HG03064 (cell line): ENCODE measurements around the gene BEST3.

Experiments used
- ATAC-seq: cut with Tn5 transposase; IDR thresholded peaks from one replicate; pipeline ENCODE4 v1.9.1; 2021; ENCODE audit warnings: low read depth; ENCODE audit not compliant: unreplicated experiment

Gene BEST3

DNA sequence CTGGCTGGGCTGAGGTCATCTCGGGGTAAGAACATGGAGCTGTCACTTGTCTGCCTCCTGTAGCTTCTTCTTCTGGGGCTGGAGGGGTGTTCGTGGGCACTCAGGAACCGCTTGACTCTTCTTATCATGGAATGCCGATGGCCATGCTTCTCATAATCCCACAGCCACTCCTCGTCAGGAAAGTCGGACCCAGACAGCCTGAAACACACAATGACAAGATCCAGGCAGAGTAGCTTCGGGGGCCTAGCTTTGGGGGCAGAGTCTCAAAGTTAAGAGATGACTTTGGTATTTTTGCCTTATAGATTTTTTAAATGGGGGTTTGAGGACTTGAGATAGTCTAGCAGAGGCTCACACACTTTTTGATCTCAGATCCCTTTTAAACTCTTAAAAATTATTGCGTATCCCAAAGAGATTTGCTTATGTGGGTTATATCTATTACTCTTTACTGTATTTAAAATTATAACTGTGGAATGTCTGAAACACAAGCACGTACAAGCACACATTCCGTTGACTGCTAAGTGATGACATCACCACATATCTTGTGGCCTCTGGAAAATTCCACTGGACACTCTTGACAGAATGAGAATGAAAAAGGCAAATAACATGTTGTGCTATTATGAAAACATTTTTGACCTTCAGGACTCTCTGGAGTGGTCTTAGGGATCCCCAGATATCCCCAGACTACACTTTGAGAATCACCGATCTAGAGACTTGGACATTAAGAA lies 43.3 kb downstream of the BEST3 start:
- ATAC-seq: no peak

DNA sequence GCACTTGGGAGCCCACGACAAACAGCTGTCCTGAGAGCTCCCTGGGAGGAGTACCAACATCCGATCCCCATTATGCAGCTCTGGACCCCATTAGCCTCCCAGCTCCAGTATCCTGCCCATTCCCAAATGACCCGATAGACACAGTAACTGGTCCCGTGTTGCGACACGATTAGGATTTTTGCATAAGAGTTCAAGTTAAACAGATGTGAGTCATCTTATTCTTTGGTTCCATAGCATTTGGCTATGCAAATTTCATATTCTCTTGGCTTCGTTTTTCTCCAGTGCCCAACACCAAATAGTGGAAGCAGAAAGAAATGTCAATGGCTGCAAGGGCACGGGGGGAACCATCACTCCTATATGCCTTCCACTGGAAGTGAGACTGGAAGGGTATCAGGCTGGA lies 45.4 kb downstream of the BEST3 start:
- ATAC-seq: no peak

DNA sequence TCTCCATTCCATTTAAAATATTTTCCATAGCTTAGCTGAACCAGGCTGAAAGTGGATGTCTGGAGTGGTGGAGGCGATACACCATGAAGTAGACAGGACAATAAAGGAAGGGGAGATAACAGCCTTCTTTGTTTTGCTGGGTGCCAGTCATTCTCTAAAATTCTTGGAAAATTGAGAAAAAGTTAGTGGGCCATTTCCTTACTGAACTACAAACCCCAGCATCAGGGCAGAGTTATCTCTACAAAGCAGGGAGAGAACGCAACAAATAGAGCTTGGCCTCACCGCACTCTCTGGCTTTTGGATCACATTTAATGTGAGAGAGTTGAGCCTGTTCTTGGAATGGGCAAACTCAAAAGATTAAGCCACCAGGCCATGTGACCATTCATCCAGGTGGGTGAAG lies 47.2 kb downstream of the BEST3 start:
- ATAC-seq: no peak

DNA sequence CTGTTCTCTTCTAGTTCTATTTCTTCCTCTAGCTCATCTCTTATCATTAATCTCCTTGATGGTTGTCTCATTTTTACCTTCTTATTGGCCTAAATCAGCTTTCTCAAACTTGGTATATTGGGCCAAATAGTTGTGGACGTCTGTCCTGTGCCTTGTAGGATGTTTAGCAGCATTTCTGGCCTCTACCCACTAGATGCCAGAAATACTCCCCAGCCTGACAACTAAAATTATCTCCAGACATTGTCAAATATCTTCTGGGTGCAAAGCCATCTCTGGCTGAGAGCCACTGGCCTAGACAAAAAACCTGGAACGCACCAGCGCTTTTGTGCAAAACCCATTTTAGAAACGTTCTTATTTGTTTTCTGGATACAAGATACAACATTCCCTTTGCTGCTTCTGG lies 49.6 kb downstream of the BEST3 start:
- ATAC-seq: no peak

DNA sequence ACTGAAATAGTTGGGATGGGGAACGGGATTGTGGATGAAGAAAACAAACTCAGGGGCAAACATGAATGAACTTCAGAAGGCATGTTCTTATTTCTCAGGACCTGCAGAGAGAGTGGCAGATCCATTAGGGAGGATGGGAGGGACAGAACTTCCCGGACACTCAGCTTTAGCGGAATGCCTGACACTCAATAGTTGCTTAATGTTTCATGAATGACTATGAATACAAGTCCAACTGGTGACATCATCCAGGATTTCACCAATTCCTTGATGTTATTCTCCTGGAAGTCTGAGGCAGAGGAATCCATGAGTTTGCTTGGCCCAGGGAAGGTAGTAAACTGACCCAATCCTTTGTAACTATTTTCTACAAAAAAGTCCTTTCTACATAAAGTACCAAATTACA lies 50.6 kb downstream of the BEST3 start:
- ATAC-seq: no peak

DNA sequence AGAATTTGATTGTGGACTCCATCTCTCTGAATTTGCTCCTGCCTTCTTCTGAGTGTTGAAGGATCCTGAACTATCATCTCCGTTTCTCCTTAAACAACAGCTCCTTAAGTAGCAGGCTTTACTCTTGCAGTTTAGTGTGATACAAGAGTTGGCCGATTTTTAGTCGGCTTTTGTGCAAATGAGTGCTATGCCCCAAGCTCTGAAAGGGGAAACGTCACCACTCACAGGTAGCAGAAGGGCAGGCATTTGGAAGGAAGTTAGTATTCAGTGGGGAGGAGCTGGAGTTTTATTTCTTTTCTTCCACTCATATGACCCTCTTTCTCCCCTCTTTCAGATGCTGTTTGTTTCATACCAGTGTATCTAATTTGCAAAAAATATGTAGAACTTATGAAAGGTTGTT lies 51.9 kb downstream of the BEST3 start:
- no peak for ATAC-seq

DNA sequence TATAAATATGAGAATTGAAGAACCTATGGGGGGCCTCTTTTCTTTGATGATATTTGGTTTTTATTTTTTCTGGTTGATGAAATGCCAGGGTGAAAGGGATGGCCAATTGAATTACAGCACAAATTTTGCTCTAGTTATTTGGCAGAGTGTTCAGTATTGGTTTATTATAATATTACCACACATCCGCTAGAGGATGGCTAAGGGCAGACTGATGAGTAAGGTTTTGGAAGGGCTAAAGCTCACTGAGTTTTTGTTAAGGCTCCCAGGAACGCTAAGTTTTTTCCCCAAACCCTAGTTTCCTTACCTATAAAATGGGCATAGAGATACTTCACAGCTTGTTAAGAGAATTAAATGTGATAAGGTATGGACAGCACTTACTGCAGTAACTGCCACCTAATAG lies 54.1 kb downstream of the BEST3 start:
- no peak for ATAC-seq

DNA sequence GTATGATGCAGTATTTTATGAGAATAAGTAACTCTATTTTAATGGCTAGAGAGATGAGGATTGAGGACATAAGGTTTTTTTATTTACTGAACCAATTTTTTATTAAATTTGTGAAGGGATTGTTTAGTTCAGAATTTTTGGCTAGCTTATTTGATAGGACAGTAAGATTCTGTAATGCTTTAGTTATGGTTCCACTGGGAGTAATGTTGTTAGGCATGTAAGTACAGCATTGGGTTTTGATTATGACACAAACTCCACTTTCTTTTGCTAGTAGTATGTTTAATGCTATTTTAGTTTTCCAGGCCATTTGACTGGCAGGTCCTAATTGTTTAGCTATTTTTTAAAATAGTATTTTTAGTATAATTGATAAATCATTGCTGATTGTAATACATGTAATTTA lies 54.6 kb downstream of the BEST3 start:
- no peak for ATAC-seq

DNA sequence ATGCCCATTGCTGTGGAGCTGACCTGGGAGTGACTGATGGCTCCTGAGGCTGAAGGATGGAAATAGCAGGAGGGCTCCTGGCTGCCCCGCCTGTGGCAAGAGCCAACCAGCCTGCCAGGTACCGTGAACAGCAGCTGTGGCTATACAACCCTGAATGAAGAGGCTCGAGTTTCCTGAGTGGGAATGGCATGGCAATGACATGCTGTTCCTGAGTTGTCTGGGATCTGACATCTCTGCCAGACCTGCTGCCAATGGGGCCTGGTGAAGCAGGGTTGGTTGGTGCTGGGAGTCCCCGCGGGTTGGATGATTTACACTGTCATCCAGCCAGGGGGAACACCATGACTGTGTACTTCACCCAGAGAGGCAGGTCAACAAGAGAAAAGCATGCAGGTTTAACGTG lies 56.6 kb downstream of the BEST3 start:
- no peak for ATAC-seq

DNA sequence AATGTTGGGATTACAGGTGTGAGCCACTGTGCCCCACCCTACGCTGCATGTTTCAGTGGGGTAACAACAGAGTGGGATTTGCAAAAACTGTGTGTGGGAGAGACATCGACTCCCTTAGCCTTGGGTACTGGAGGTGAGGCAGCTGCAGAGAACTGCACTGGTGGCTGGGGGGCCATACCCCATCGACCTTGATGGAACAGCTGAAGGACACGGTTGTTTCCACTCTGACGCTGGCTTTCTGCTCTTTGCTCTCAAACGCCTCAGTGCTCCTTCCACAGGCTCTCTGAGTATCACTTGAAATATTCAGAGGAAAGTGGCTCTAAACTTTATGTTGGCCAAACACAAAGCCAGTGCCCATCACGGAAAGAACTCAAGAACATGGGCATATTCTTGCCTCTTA lies 57.6 kb downstream of the BEST3 start:
- ATAC-seq: no peak

DNA sequence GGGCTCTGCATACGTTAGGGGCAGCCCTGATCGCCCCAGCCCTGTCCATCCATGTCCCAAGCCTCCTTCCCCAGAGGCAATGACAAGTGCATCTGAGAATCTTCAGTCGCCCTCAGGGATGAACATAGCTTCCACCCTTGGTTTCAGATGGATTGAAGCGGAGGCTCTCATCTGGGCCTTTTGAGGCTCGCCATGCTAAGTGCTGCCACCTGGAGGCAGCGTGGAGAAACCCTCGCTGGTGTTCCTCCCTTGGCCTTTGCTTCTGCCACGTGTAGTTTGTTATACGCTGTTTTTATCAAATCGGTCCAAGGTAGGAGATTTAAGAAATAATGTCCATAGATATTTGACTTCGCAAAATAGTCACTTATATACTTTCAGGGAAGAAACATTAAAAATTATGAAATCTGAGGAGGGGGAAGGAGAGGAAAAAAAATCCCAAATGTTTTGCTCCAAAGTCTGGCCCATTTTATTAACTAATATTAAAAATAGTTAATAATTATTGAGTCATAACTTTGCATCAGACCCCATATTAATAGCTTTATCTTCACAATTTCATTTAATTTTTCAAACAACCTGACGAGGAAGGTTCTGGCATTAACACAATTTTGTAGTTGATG lies 59.6 kb downstream of the BEST3 start:
- no peak for ATAC-seq

DNA sequence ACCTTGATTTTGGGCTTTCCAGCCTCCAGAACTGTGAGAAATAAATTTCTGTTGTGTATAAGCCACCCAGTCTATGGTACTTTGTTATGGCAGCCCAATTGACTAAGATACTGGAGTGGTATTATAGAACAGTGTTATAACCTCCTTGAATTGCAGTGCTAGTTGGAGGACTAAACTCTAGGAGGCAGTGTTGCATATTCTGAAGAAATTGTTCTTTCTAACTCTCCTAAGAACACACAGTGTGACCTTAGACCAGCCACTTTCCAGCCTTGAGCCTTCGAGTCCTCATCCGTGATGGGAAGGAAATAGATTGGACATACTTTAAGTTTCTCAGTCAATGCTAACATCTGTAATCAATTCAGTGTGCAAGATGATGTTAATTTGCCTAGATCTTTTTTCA lies 66.0 kb downstream of the BEST3 start:
- no peak for ATAC-seq

DNA sequence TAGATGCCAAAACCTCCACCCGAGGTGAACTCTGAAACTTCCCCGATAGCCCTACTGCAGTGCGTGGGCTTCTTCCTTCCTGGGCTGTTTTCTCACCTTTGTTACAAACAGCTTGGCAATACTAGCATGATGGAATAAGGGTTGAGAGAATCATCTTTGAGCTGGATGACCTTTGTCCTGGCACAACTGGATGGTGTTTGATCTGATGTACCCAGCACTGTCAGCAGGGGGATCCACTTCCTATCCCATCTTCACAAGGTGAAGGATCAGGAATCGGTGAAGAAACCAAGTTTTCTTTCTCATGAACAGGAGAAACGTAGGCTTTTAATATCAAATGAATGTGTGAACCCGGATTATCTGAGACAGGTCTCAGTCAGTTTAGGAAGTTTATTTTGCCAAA lies 68.9 kb downstream of the BEST3 start:
- ATAC-seq: no peak

DNA sequence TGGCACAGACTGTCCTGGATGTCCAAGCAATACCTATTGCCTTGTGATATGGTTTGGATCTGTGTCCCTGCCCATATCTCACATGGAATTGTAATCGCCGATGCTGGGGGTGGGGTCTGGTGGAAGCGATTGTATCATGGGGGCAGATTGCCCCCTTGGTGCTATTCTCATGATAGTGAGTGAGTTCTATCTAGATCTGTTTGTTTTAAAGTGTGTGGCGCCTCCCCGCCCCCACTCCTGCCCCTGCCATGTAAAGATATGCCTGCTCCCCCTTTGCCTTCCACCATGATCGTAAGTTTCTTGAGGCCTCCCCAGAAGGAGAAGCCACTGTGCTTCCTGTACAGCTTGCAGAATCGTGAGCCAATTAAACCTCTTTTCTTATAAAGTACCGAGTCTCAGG lies 71.6 kb downstream of the BEST3 start:
- no peak for ATAC-seq

DNA sequence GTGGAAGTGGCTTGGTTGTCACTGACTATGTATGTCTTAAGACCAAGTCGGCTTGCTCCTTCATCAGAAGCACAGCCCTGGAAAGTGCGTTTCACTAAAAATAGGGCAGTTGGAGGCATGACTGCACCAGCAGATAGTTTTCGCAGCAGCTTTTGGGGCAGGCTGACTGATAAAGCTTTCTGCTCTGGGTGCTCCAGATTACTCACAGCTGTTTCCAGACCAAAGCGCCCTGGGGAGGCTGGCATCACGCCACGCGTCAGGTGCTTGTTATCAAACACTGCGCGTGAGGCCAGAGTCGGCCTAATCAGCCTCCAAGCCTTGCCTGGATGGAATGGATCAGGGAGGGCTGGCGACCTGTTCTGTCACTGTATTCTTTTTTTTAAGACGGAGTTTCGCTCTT lies 75.1 kb downstream of the BEST3 start:
- no peak for ATAC-seq

DNA sequence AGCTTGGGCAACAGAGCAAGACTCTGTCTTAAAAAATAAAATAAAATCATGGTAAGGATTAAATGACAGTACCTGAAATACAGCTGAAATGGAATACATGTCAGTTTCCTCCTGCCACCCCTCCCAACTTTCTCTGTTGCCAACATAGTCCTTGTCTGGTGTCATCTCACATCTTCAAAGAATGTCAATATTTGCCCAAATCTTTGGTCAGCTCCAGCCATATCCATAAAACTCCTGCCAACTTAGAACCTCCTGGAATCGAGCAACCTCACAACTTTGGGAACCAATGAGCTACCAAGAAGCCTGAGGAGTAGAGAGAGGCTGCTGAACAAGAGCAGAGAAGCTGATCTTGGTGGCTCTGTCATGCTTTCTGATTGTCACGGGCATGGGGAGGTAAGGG lies 77.6 kb downstream of the BEST3 start:
- ATAC-seq: no peak

DNA sequence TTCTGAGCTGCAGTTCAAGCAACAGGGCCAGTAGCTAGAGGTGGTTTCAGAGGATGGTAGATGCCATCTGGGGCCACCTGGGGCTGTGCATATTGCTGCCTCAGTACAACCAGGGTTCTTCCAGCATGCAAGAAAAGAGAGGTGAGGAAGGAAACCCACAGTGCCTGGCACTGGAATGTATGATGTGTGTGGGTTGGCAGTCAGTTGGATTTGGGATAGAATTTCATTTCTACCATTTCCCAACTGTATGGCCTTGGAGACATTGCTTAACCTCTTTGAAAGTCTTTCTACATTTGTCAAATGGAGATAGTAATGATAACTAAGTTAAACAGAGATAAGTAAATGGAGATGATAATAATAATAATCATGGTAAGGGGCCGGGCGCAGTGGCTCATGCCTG lies 78.2 kb downstream of the BEST3 start:
- ATAC-seq: no peak

DNA sequence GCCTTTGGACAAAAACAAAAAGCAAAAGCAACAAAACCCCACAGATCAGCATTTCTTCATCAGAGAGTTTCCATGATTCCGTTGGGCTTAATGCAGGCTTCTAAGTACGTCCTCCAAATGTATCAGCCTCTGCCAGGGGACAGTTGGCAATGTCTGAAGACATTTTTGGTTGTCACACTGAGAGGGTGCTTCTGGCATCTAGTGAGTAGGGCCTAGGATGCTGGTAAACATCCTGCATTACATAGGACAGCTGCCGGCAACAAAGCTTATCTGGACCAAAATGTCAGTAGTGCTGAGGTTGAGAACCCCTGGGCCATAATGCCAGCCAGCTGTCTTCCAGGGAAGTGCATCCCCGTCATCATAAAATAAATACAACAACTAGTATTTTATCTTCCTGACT lies 79.0 kb downstream of the BEST3 start:
- ATAC-seq: no peak

DNA sequence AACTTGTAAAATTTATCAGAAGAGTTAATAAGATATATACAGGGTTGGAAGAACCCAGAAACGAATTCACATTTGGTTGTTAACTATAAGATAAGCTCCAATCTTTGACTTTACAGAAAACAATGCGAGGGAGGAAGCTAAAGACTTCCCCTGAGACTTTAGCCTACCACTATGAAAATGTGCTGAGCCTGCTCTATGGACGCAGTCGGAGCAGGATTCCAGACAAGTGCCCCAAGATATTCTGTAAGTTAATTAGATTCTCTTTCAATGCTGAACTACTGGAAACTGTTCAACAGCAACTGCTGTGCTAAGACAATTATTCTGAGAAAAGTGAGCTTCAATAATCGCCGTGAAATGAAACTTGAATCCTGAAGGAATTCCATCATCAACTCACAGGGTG lies 80.1 kb downstream of the BEST3 start:
- no peak for ATAC-seq

DNA sequence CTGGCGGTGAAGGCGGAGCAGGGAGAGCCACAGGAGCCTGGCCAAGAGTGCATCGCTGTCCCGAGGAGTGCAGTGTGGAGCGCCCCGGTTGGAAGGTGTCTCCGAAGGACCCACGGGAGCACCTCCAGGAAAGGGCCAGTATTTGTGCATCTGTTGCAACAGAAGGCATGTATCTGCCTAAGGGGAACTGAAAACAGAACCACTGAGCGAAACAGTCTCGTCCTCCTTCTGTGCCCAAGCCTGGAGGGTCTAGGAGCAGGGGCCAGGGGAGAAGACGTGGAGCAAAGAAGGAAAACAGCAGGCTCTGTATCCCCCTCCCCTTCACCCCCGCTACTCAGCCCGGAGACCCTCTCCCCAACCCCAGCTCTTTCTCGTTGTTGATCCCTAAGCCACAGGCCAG lies 83.1 kb downstream of the BEST3 start:
- ATAC-seq: no peak

DNA sequence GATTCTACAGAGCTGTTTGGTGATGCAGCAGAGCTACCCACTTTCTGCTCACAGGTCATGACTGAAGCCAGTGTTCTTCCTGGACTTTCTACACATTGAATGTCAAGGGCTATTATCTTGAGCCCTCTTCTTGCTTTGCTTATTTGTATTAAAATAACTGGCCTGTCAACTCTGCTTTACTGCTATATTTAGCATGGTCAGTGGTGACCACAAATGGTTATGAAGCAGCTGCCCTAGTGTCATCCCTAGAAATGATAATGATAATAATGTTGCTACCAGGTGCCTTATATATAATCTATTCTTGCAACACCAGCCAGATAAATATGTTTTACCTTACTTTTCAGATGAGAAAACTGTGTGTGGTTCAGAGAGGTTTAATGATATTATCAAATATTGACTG lies 85.8 kb downstream of the BEST3 start:
- ATAC-seq: no peak

DNA sequence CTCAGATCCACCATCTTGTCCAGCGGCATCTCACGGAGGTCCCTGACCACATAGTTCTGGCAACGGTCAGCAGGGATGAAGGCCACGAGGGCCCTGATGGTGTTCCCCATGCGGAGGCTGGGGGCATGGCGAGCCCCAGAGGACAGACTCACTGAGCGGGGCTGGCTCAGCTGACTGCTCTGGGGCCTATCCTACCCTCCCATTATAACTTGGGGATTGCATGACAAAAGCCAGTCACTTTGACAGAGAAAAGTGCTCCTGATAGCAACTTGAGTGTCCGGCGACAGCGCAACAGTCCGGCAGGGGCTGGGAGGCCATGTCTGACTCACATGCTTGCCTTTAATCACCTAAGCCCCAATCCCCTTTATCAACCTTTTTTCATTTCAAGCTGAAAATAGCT lies 88.4 kb downstream of the BEST3 start, which contains the start of gene LRRC10:
TSS of gene LRRC10 (minus strand) at position 179 of the 400 bp plus-strand sequence. CDS start at position 110, 69 bp downstream.
- no peak for ATAC-seq

DNA sequence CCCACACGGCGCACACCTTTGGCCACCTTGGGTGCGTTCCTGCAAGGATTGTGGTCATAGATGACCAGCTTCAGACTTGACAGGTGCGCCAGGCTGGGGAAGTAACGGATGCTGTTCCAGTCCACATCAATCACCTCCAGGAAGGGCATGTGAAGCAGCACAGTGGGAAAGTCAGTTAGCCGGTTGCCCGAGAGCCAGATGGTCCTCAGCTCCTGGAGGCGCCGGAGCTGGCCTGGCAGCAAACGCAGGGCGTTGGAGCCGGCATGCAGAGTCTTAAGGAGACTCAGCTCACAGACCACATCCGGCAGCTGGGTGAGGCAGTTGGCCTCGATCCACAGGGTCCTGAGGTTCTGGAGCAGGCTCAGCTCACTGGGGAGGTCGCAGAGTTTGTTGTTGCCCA lies 89.0 kb downstream of the BEST3 start:
- ATAC-seq: no peak
